Hypothalamus (tissue), 51 donors: Measurements from ENCODE around the gene SMAD5.

Experiments
- DNase-seq, 51 donors: peaks; one replicate each; lab custom pipeline; 2025; lab: John Stamatoyannopoulos, UW

SMAD5 gene

GRCh38 chr5:136132557-136133221 is at the start of gene SMAD5:
TSS of gene SMAD5 (plus strand) at chr5:136132845. CDS start at chr5:136153761, 20,916 bp downstream.
- peak; percentile 80 to 99 (median 94) for DNase-seq

GRCh38 chr5:136084698-136085097 is 47.9 kb upstream of the SMAD5 start:
- DNase-seq, result peak in 3 of 51 donors; percentile 4 to 12 (median 11)

- DNase-seq, result no peak
Observed at GRCh38 chr5:136086783-136087566, 45.7 kb upstream of the SMAD5 start.

- no peak for DNase-seq
Observed at GRCh38 chr5:136087961-136088871, 44.4 kb upstream of the SMAD5 start.

GRCh38 chr5:136089791-136090190 is 42.9 kb upstream of the SMAD5 start:
- DNase-seq, result no peak

- no peak for DNase-seq
Observed at GRCh38 chr5:136090319-136090718, 42.3 kb upstream of the SMAD5 start.

GRCh38 chr5:136094189-136094912 is 38.3 kb upstream of the SMAD5 start:
- no peak for DNase-seq

GRCh38 chr5:136094913-136095641 is 37.6 kb upstream of the SMAD5 start:
- no peak for DNase-seq

- DNase-seq, result no peak
Observed at GRCh38 chr5:136098176-136098575, 34.5 kb upstream of the SMAD5 start.

GRCh38 chr5:136099870-136100269 is 32.8 kb upstream of the SMAD5 start:
- DNase-seq, result no peak

- no peak for DNase-seq
Observed at GRCh38 chr5:136101884-136102283, 30.8 kb upstream of the SMAD5 start.

- no peak for DNase-seq
Observed at GRCh38 chr5:136103118-136103517, 29.5 kb upstream of the SMAD5 start.

- DNase-seq, result no peak
Observed at GRCh38 chr5:136104306-136104965, 28.2 kb upstream of the SMAD5 start.

GRCh38 chr5:136106351-136107031 is 26.2 kb upstream of the SMAD5 start:
- no peak for DNase-seq

- DNase-seq, result no peak
Observed at GRCh38 chr5:136108180-136108611, 24.4 kb upstream of the SMAD5 start.

- DNase-seq, result no peak
Observed at GRCh38 chr5:136108766-136109165, 23.9 kb upstream of the SMAD5 start.

- no peak for DNase-seq
Observed at GRCh38 chr5:136109453-136110135, 23.1 kb upstream of the SMAD5 start.

- no peak for DNase-seq
Observed at GRCh38 chr5:136113606-136114005, 19.0 kb upstream of the SMAD5 start.
